ENCODE measurements around the gene ADAMTS2. TPM values are rescaled to one million over a fixed set of nuclear protein-coding genes. Genes with fewer than 3 reads are reported as not detected.

Gene ADAMTS2
- polyA plus RNA-seq, 3 donors, result 0.74 to 2.3 TPM; not detected in 1

DNA sequence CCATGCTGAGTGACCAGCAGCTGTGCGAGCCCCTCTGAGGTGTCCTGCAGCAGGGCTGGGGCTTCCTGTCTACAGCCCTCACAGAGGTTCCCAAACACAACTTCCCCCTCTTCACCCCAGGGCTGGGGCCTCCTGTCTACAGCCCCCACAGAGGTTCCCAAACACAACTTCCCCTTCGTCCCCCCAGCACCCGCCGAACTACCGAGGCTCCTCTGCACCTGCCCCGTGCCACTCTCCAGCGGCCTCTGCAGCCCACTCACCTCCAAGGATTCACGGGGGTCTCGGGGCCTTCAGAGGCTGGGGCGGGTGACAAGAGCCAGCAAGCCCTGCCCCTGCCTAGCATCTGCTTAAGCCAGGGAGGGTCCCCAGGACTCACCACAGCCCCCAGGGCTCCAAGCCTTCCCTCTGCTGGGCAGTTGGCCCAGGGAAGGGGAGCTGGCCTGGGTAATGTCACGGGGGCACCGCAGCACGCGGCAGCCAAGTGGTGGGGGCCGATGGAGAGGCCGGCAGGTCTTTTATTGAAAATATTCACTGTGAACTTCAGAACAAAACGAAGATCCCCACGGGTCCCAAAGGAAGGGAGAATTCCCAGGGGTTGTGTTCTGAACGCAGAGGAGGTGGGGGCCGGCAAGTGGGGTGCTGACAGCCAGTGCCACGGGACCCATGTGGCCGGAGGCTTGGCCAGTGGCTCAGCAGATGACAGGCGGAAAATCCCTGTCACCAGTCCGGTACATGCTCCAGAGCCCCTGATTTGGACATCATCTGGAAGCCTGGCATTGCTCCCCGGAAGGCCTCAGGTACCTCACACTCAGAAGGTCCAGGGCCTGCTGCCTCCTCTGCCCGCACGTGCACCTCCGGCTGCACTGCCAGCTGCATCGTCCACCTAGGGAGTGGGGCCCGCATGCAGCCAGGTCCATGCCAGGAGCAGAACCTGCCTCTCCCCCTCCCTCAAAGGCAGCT is 125.3 kb downstream of the ADAMTS2 start:
- H3K4me1 ChIP-seq (ENCODE audit: control insufficient read depth in 1 of 2, insufficient read depth in 2 of 2, low read length in 2 of 2), result no peaks in the 10 kb centered on the region
- H3K9ac ChIP-seq (ENCODE audit: insufficient read depth, low read length, poor library complexity, severe bottlenecking), result no peak overlapping the region
- H3K4me3 ChIP-seq (replicated peaks in 1 of 3; ENCODE audit: low read depth in 2 of 3, low read length in 3 of 3), result no peak overlapping the region
- no peaks in the 10 kb centered on the region for H3K4me1 Mint-ChIP-seq
- H3K27me3 ChIP-seq (ENCODE audit: control insufficient read depth in 2 of 2, insufficient read depth in 2 of 2, low read length in 2 of 2), result no peaks in the 10 kb centered on the region
- H3K4me3 Mint-ChIP-seq, result no peak overlapping the region
- H3K9me3 Mint-ChIP-seq, result peaks cover 18 to 20% (median 19%) of the 10 kb centered on the region in 7 donors
- no peak overlapping the region for H2AFZ ChIP-seq (ENCODE audit: insufficient read depth, low read depth, low read length, poor library complexity, severe bottlenecking)
- 62% methylated on average over 30 of the region's 30 CpGs for WGBS (ENCODE audit: insufficient coverage)
- no peaks in the 10 kb centered on the region for H3K79me2 ChIP-seq (ENCODE audit: insufficient read depth, low read length)
- no peak for TF ChIP-seq CTCF (IDR thresholded peaks at IDR 0.05)
- no peaks in the 10 kb centered on the region for H4K20me1 ChIP-seq (ENCODE audit: insufficient read depth, low read length)
- H3K27me3 Mint-ChIP-seq (ENCODE audit: low read depth in 3 of 3), result peaks cover 0 to 6% (median 3%) of the 10 kb centered on the region in 3 donors
- H3K27ac ChIP-seq (ENCODE audit: low read depth in 1 of 2, low read length in 2 of 2), result no peak overlapping the region
- H3K36me3 ChIP-seq (replicated peaks in 1 of 2; ENCODE audit: control insufficient read depth in 1 of 2, insufficient read depth in 2 of 2, low read length in 2 of 2), result no peaks in the 10 kb centered on the region
- H3K4me2 ChIP-seq (replicated peaks; ENCODE audit: extremely low read depth, low read length, poor library complexity, severe bottlenecking), result no peak overlapping the region
- no peak for DNase-seq
- H3K36me3 Mint-ChIP-seq, result no peaks in the 10 kb centered on the region
- peaks cover 17 to 22% of the 10 kb centered on the region in 2 donors for H3K9me3 ChIP-seq (replicated peaks in 1 of 2; ENCODE audit: control insufficient read depth in 1 of 2, insufficient read depth in 1 of 2, low read length in 2 of 2)
- intact Hi-C loops (cut with micrococcal nuclease), result no loop called here
- H3K27ac Mint-ChIP-seq, result peak overlapping the region in 1 of 7 donors; percentile 63

DNA sequence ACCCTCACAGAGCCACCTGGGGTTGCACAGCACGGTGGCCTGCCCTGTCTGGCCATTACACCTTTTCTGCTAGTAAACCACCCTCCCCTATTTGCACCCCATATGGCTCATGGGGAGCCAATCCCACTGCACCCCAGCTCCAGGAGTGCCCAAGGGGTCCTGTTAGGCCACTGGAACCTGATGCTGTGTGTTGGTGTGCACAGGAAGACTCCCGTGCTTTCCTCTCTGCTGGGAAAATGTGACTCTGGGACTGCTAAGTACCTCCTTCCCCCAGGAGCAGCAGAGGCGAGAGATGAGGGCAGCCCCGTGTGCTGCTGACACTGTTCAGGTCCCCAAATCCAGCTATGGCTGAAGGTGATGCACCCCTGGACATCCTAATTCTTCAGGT is 126.3 kb downstream of the ADAMTS2 start:
- no peaks in the 10 kb centered on the region for H4K20me1 ChIP-seq (ENCODE audit: insufficient read depth, low read length)
- DNase-seq, result no peak
- no peaks in the 10 kb centered on the region for H3K79me2 ChIP-seq (ENCODE audit: insufficient read depth, low read length)
- no peaks in the 10 kb centered on the region for H3K36me3 ChIP-seq (replicated peaks in 1 of 2; ENCODE audit: control insufficient read depth in 1 of 2, insufficient read depth in 2 of 2, low read length in 2 of 2)
- no peaks in the 10 kb centered on the region for H3K27me3 ChIP-seq (ENCODE audit: control insufficient read depth in 2 of 2, insufficient read depth in 2 of 2, low read length in 2 of 2)
- peaks cover 8 to 10% (median 9%) of the 10 kb centered on the region in 7 donors for H3K9me3 Mint-ChIP-seq
- WGBS (ENCODE audit: insufficient coverage), result 68% methylated on average over 3 of the region's 4 CpGs
- no peak overlapping the region for H3K4me2 ChIP-seq (replicated peaks; ENCODE audit: extremely low read depth, low read length, poor library complexity, severe bottlenecking)
- peaks cover 7 to 12% of the 10 kb centered on the region in 2 donors for H3K9me3 ChIP-seq (replicated peaks in 1 of 2; ENCODE audit: control insufficient read depth in 1 of 2, insufficient read depth in 1 of 2, low read length in 2 of 2)
- no peak overlapping the region for H3K9ac ChIP-seq (ENCODE audit: insufficient read depth, low read length, poor library complexity, severe bottlenecking)
- peaks cover 0 to 6% (median 3%) of the 10 kb centered on the region in 3 donors for H3K27me3 Mint-ChIP-seq (ENCODE audit: low read depth in 3 of 3)
- H2AFZ ChIP-seq (ENCODE audit: insufficient read depth, low read depth, low read length, poor library complexity, severe bottlenecking), result no peak overlapping the region
- H3K27ac ChIP-seq (ENCODE audit: low read depth in 1 of 2, low read length in 2 of 2), result no peak overlapping the region
- no peak overlapping the region for H3K4me3 Mint-ChIP-seq
- H3K27ac Mint-ChIP-seq, result no peak overlapping the region
- no peak for TF ChIP-seq CTCF (IDR thresholded peaks at IDR 0.05)
- H3K36me3 Mint-ChIP-seq, result no peaks in the 10 kb centered on the region
- intact Hi-C loops (cut with micrococcal nuclease), result no loop called here
- no peaks in the 10 kb centered on the region for H3K4me1 ChIP-seq (ENCODE audit: control insufficient read depth in 1 of 2, insufficient read depth in 2 of 2, low read length in 2 of 2)
- no peak overlapping the region for H3K4me3 ChIP-seq (replicated peaks in 1 of 3; ENCODE audit: low read depth in 2 of 3, low read length in 3 of 3)
- H3K4me1 Mint-ChIP-seq, result no peaks in the 10 kb centered on the region
